NCI-H146 treated with DMSO at 0.1 percent for 48 hours (cell line): Measurements from ENCODE around the gene MDM1.

Source experiments
- DNase-seq: peaks from one replicate; lab custom pipeline; 2025; ENCODE audit not compliant: unreplicated experiment; lab: John Stamatoyannopoulos, UW

The MDM1 gene

GRCh38 chr12:68276402-68276930 lies 55.7 kb downstream of the MDM1 start:
- DNase-seq: no peak

DNA sequence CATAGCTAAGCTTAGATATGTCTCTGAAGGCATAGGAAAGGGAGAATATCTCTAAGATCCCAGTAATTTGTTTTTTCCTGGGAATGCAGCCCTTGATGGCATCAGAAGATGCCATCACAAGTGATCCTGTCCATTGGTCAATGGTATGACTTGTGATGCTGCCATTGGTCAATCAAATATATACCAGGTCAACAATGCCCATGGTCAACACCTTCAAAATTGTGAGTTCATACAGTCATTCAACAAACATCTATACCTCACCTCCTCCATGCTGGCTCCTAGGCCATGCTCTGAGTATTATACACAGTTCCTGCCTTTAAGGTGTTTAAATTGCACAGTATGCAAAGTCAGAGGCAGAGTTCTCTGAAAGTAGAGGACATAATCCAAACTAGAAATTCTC lies 59.4 kb downstream of the MDM1 start:
- no peak for DNase-seq

GRCh38 chr12:68271346-68271745 lies 60.8 kb downstream of the MDM1 start:
- DNase-seq: no peak

- DNase-seq: no peak
Measured at GRCh38 chr12:68270358-68270757, 61.8 kb downstream of the MDM1 start.

DNA sequence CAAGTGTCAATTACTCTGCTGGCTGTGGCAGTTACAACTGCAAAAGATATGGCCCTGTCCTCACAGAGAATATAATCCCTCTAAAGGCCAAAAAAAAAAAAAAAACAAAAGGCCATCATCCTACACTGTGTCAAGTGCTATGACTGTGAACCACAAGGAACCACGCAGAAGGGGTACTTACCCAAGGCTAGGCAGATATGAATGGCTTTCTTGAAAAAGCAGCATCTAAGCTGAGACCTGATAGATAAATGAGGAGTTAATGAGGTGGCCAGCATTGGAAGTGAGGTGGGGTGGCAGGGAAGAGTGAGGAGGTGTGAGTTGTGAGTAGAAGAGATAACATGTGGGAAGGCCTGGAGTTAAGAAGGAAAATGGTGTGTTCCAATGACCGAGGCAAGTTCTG lies 62.4 kb downstream of the MDM1 start:
- no peak for DNase-seq

GRCh38 chr12:68268967-68269366 lies 63.2 kb downstream of the MDM1 start:
- no peak for DNase-seq

DNA sequence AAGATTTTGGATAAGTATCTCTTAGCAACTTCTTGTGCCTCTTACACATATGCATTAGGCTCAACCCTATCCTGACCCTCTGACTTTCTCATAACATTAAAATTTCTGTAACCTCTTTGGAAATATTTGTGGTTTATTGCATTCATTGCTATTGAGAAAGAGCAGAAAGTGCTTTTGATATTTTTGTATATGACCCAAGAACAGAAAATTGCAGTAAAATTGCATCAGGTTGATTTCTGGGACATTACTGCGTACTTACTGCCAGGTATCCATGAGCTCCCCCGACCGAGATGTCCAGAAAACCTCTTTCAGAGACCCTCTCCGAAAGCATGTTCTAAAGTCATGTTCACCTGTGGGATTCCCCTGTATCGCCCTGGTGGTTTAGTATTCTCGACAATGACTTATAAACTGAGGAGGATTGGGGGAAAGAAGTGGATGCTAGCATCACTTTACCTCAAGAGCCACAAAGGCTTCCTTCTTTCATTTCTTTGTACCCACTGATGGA lies 64.2 kb downstream of the MDM1 start:
- DNase-seq: no peak

GRCh38 chr12:68264857-68265256 lies 67.3 kb downstream of the MDM1 start:
- no peak for DNase-seq

- DNase-seq: no peak
Measured at GRCh38 chr12:68264158-68264855, 67.9 kb downstream of the MDM1 start.

GRCh38 chr12:68263366-68263765 lies 68.8 kb downstream of the MDM1 start:
- DNase-seq: no peak

- no peak for DNase-seq
Measured at GRCh38 chr12:68261896-68262295, 70.3 kb downstream of the MDM1 start.

DNA sequence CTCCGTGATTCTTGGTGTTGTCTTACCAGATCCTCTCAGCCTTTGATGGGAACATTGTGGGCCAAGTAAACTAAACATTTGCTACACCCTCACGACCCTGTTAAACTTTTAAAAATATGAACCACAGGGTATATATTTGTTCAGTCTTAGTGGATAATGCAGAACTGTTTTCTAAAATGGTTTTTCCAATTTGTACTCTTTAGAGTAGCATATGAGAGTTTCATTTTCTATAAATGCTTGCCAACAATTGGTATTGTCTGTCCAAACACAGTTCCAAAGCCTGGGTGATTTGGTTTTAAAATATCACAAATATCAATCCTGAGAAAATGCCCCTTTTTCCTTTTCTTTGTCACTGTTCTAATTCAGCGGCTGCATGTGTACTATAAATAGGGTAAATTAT lies 72.0 kb downstream of the MDM1 start:
- no peak for DNase-seq

- no peak for DNase-seq
Measured at GRCh38 chr12:68259318-68259940, 72.7 kb downstream of the MDM1 start.

- no peak for DNase-seq
Measured at GRCh38 chr12:68253504-68253903, 78.7 kb downstream of the MDM1 start, which contains the start of gene IL22. Gene IL22 (minus strand): TSS chr12:68253604. CDS start chr12:68253448, 156 bp downstream.

DNA sequence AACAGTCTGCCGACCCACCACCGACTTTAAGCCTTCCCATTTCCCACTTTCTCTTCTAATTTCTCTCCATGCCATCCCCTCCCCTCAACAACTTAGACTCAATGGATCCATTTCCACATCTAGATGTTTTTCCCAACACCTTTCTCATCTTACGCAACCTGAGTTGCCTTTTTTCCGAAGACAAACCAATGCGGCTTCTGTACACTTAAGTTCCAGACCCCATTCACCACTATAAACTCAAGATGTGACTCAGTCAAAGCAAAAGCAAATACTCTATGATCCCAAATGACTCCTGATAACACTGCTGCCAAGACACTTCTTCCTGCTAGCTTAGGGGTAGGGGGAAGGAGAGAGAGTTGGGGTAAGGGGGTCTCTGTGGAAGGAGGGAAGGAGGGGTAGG lies 80.1 kb downstream of the MDM1 start:
- no peak for DNase-seq

GRCh38 chr12:68250454-68250853 lies 81.7 kb downstream of the MDM1 start:
- no peak for DNase-seq

GRCh38 chr12:68247785-68248184 lies 84.4 kb downstream of the MDM1 start:
- no peak for DNase-seq

- DNase-seq: no peak
Measured at GRCh38 chr12:68246350-68246749, 85.8 kb downstream of the MDM1 start.

DNA sequence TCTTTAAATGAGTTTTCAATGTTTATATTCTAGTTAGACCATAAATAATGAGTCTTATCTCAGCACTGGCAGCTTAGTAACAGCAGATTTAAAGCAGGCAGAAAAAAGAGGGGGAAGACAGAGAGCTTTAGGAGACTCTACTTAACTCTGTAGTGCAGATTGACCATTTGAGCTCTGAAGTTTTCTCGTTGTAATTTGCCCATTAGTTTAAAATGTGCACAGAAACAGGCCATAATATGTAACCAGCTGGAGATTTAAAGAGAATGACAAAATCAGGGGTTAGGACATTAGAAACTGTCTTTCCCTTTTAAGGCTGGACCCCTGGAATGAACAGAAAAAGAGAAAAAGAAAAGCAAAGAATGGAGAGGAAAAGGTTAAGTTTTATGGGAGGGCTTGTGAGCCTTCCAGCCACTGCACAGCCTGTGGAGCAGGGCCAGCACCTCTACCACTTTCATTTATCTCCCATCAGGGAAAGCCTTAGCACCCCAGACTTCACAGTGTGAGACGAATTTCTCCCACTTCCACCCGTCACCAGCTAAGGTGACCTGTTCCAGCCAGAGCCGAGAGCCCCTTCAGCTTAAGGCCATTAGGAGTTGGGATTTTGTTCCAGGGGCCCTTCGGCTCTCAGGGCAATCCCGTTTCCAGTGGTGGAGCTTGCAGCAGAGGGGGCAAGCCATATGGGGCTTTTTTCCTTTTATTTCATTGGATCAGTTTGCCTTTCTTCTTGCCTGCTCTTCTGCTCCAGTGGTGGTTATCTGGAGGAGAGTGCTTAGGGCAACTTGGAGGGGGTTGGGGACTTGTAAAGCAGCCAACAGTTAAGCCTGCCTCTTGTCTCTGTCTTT lies 86.8 kb downstream of the MDM1 start:
- no peak for DNase-seq
